WTC11 (cell line): ENCODE measurements around the gene TYW1B. TPM values are rescaled to one million over a fixed set of nuclear protein-coding genes. Genes with fewer than 3 reads are reported as not detected.
"Not testable (repeated sequence)": the region's sequence is repeated elsewhere in the genome, so short reads cannot be mapped to it uniquely, and the experiment has no call there.

Experiments
- ATAC-seq: fragments of 200-7000 bp; cut with Tn5 transposase; 2 replicates; pipeline ENCODE4 v1.10.0; 2021; ENCODE audit warnings: mild to moderate bottlenecking, moderate library complexity
- CTCF ChIA-PET: fragments of 300-600 bp; sonication (Branson Sonifier 250); formaldehyde crosslinking; loops from one replicate; lab custom pipeline; 2021; ENCODE audit warnings: antibody characterized with exemption; lab: Charles Lee
- POLR2A ChIA-PET: fragments of 350-600 bp; sonication (Branson Sonifier 250); formaldehyde crosslinking; loops from one replicate; lab custom pipeline; 2021; ENCODE audit warnings: antibody characterized with exemption; lab: Charles Lee
- DNase-seq: peaks from one replicate; pipeline ENCODE4 v3.0.0; 2021; ENCODE audit warnings: low spot score
- H3K27ac Mint-ChIP-seq: 2 replicates; pipeline ENCODE4 v1.8.0; 2021; ENCODE audit warnings: mixed read lengths
- H3K27me3 Mint-ChIP-seq: 2 replicates; pipeline ENCODE4 v1.8.0; 2021; ENCODE audit warnings: low read depth, mild to moderate bottlenecking, moderate library complexity, mixed read lengths
- H3K36me3 Mint-ChIP-seq: 2 replicates; pipeline ENCODE4 v1.8.0; 2021; ENCODE audit warnings: mixed read lengths
- H3K4me1 Mint-ChIP-seq: 2 replicates; pipeline ENCODE4 v1.8.0; 2022; ENCODE audit warnings: mixed read lengths
- H3K4me3 Mint-ChIP-seq: 2 replicates; pipeline ENCODE4 v1.8.0; 2021; ENCODE audit warnings: mild to moderate bottlenecking, moderate library complexity, mixed read lengths
- H3K9me3 Mint-ChIP-seq: 2 replicates; pipeline ENCODE4 v1.8.0; 2021; ENCODE audit warnings: mixed read lengths
- ESRRA ChIP-seq: sonication (generic); formaldehyde crosslinking; IDR thresholded peaks from 2 replicates; pipeline ENCODE4 v1.8.1; 2022; ENCODE audit warnings: mild to moderate bottlenecking, missing genetic modification reagents, borderline replicate concordance
- total RNA-seq: library from RNA; stranded (reverse); gene quantifications from 3 replicates; pipeline ENCODE4 v1.2.3, GENCODE V29; 2021

Gene TYW1B
- total RNA-seq, 1 experiment from 2014 or later, result 5.7 TPM

DNA sequence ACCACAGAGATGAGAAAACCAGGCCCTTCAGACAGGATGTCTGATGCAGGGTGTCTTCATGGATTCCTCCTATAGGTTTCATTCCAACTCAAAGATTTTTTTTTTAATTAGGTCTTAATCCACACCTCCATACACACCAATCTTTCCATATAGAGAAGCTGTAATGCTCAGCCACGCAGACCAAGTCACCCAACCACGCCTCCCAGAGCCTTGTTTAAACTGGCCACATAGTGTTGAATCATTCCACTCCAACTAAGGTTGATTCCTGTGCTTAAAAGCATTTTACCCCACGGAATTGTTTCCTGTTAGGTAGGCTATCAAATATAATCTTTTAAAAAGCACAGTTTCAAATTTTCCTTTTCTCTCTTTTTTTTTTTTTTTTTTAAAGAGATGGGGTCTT, 153.6 kb downstream of the TYW1B start (continued):
- TF ChIP-seq ESRRA, result no peak

GRCh38 chr7:72670850-72671249, 157.2 kb downstream of the TYW1B start:
- CTCF ChIA-PET, H3K36me3 Mint-ChIP-seq, POLR2A ChIA-PET, H3K4me3 Mint-ChIP-seq, DNase-seq, H3K27me3 Mint-ChIP-seq, H3K4me1 Mint-ChIP-seq, H3K27ac Mint-ChIP-seq, H3K9me3 Mint-ChIP-seq, ATAC-seq: not testable (repeated sequence)

- H3K36me3 Mint-ChIP-seq, H3K27me3 Mint-ChIP-seq, POLR2A ChIA-PET, CTCF ChIA-PET, DNase-seq, H3K4me1 Mint-ChIP-seq, ATAC-seq, H3K4me3 Mint-ChIP-seq: not testable (repeated sequence)
- Mint-ChIP-seq H3K27ac (peak overlapping the region; percentile 68), H3K9me3 (peaks cover 13% of the 10 kb centered on the region)
These were observed 159.6 kb downstream of the TYW1B start for GRCh38 chr7:72668435-72668834.

GRCh38 chr7:72667049-72667448, 161.0 kb downstream of the TYW1B start:
- H3K4me1 Mint-ChIP-seq, H3K9me3 Mint-ChIP-seq, DNase-seq, CTCF ChIA-PET, H3K36me3 Mint-ChIP-seq, POLR2A ChIA-PET, H3K27me3 Mint-ChIP-seq, H3K4me3 Mint-ChIP-seq, ATAC-seq: not testable (repeated sequence)
- H3K27ac Mint-ChIP-seq, result peak overlapping the region; percentile 54; the same call in 1 of the 2 replicates

GRCh38 chr7:72648574-72648973, 179.4 kb downstream of the TYW1B start:
- H3K9me3 Mint-ChIP-seq, H3K27me3 Mint-ChIP-seq, POLR2A ChIA-PET, ATAC-seq, H3K4me1 Mint-ChIP-seq, DNase-seq, CTCF ChIA-PET, H3K36me3 Mint-ChIP-seq, H3K4me3 Mint-ChIP-seq: not testable (repeated sequence)
- H3K27ac Mint-ChIP-seq, result peak overlapping the region; percentile 35

GRCh38 chr7:72643708-72644107, 184.3 kb downstream of the TYW1B start:
- H3K27me3 Mint-ChIP-seq, DNase-seq, H3K9me3 Mint-ChIP-seq, H3K4me3 Mint-ChIP-seq, ATAC-seq, CTCF ChIA-PET, POLR2A ChIA-PET, H3K27ac Mint-ChIP-seq, H3K36me3 Mint-ChIP-seq: not testable (repeated sequence)
- H3K4me1 Mint-ChIP-seq, result peaks cover 16% of the 10 kb centered on the region

DNA sequence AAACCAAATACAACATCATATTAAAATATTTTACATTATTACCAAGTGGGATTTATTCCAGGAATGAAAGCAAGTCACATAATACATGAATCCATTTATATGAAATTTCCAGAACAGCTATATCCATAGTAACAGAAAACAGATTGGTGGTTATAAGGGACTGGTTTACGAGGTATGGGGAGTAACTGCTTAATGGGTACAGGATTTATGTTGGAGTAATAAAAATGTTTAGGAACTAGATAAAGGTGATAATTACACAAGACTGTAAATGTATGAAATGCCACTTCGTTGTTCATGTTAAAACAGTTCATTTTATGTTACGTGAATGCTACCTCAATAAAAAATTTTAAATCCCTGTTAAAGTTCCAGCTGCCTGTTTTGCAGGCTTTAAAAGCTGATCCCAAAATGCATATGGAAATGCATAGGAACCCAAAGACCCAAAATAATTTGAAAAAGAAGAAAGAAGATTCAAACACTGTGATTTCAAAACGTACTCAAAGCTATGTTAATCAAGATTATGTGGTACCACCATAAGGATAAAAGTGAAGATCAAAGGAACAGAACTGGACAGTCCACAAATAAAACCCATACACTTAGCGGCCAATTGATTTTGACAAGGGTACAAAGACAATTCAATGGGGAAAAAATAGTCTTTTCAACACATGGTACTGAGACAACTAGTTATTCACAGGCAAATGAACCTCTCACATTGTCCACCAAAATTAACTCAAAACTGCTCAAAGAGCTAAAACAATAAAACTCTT, 186.3 kb downstream of the TYW1B start:
- H3K4me3 Mint-ChIP-seq, CTCF ChIA-PET, H3K27me3 Mint-ChIP-seq, H3K9me3 Mint-ChIP-seq, DNase-seq, ATAC-seq, H3K36me3 Mint-ChIP-seq: not testable (repeated sequence)
- H3K27ac Mint-ChIP-seq, result peak overlapping the region; percentile 38
- H3K4me1 Mint-ChIP-seq, result peaks cover 24% of the 10 kb centered on the region
- POLR2A ChIA-PET, result interaction anchor here (0.6 kb wide), 1 partner anchor 162 kb away, joined by 3 read pairs; no protein-coding TSS in a partner anchor

DNA sequence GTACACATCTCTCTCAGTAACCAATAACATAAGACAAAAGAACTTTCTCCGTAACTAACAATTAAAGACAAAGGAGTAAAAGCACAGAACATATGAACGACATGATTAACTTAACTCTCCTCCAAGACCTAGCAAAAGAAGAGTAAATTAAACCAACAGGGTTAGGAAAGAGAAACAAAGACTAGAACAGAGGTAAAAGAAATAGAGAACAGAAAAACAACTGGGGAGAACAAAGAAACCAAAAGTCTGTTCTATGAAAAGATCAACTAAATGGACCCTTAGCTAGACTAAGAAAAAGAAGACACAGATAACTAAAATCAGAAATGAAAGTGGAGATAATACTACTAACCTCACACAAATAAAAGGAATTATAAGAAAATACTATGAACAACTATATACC, 187.3 kb downstream of the TYW1B start:
- H3K36me3 Mint-ChIP-seq, DNase-seq, H3K27me3 Mint-ChIP-seq, H3K9me3 Mint-ChIP-seq, H3K4me3 Mint-ChIP-seq, ATAC-seq, POLR2A ChIA-PET, CTCF ChIA-PET: not testable (repeated sequence)
- Mint-ChIP-seq H3K4me1 (peaks cover 24% of the 10 kb centered on the region), H3K27ac (peak overlapping the region; percentile 72)

- H3K9me3 Mint-ChIP-seq, CTCF ChIA-PET, DNase-seq, H3K4me3 Mint-ChIP-seq, H3K27me3 Mint-ChIP-seq, H3K27ac Mint-ChIP-seq, POLR2A ChIA-PET, H3K36me3 Mint-ChIP-seq: not testable (repeated sequence)
- peaks cover 22% of the 10 kb centered on the region for H3K4me1 Mint-ChIP-seq
- ATAC-seq, result peak; percentile 89
These were observed 192.6 kb downstream of the TYW1B start for GRCh38 chr7:72635273-72635908.

- DNase-seq, POLR2A ChIA-PET, H3K27me3 Mint-ChIP-seq, CTCF ChIA-PET, H3K9me3 Mint-ChIP-seq, H3K36me3 Mint-ChIP-seq, H3K4me3 Mint-ChIP-seq: not testable (repeated sequence)
- Mint-ChIP-seq H3K4me1 (peaks cover 13% of the 10 kb centered on the region), H3K27ac (peak overlapping the region; percentile 36; the same call in 1 of the 2 replicates)
- peak; percentile 72 for ATAC-seq
These were observed 195.2 kb downstream of the TYW1B start for GRCh38 chr7:72632765-72633292.

DNA sequence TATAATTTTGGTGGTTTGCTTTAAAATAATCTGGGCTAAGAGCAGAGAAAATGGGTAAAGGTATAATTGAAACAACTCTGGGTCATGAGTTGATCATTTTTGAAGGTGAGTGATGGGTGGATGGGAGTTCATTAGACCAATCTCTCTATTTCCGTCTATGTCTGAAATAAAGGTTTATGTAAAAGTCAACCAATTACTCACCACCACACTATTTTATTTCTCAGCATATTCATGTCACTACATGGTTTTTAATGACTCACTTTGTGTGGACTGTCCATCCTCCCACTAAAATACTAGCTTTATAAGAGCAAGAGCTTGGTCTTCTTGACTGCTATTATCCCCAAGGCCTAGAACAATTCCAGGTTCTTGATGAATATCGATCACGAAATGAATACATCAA, 199.6 kb downstream of the TYW1B start:
- ATAC-seq, H3K9me3 Mint-ChIP-seq, H3K27ac Mint-ChIP-seq: not testable (repeated sequence)

DNA sequence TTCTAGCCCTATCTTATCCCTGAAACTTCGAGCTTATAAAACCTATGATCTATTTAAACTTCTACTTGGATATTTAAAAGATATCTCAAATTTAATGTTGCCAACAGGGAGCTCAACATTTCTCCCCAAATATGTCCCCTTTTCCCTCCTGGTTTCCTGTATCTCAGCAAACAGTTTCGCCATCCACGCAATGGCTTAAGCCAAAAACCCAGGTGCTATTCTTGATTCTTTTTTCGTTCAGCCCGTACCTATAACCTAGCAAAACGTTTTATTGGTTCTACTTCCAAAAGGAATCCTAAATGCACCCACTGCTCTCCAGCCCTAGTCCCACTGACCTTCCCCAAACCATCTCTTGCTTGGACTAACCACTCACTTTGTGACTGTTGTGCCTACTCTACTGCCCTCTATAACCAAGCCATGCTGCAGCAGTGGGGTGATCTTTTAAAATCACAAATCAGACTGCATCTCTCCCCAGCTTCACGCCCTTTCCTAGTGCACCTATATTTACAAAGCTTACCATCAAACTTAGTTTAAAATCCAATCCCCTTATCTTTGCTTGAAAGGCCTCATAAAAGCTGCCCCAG, 201.5 kb downstream of the TYW1B start:
- H3K36me3 Mint-ChIP-seq, DNase-seq, CTCF ChIA-PET, H3K4me3 Mint-ChIP-seq, H3K27me3 Mint-ChIP-seq, POLR2A ChIA-PET, H3K9me3 Mint-ChIP-seq: not testable (repeated sequence)
- peak overlapping the region; percentile 20 for H3K27ac Mint-ChIP-seq
- ATAC-seq, result peak; percentile 17
- H3K4me1 Mint-ChIP-seq, result peaks cover 22% of the 10 kb centered on the region

More for the DNA sequence above, 199.6 kb downstream of the TYW1B start:
- H3K4me1 Mint-ChIP-seq, result peaks cover 13% of the 10 kb centered on the region
- H3K4me3 Mint-ChIP-seq, DNase-seq, POLR2A ChIA-PET, CTCF ChIA-PET, H3K27me3 Mint-ChIP-seq, H3K36me3 Mint-ChIP-seq: not testable (repeated sequence)
